Thyroid gland (tissue), 4 donors: ENCODE data around the gene TOP3A. TPM values are rescaled to one million over a fixed set of nuclear protein-coding genes. Genes with fewer than 3 reads are reported as not detected.

ENCODE experiments used
- DNase-seq, 2 donors: peaks; one replicate each; pipeline ENCODE4 v3.0.0-alpha.2; 2019
- H3K27ac ChIP-seq, 3 donors: fragments of 200-600 bp; sonication (generic); 1 replicate in 2 of 3; 2 replicates in 1 of 3; pipeline ENCODE4 v1.5.1; 2016 to 2019; ENCODE audit warnings: mild to moderate bottlenecking in 1 of 3, moderate library complexity in 1 of 3
- H3K27me3 ChIP-seq: fragments of 200-600 bp; sonication (generic); one replicate; pipeline ENCODE4 v1.5.1; 2019
- H3K36me3 ChIP-seq, 2 donors: fragments of 200-600 bp; sonication (generic); one replicate each; pipeline ENCODE4 v1.5.1; 2016 to 2019
- H3K4me1 ChIP-seq, 2 donors: fragments of 200-600 bp; sonication (generic); one replicate each; pipeline ENCODE4 v1.5.1; 2017 to 2019
- H3K4me3 ChIP-seq, 3 donors: fragments of 200-600 bp; sonication (generic); replicated peaks in 1 of 3; 1 replicate in 2 of 3; 2 replicates in 1 of 3; pipeline ENCODE4 v1.5.1; 2016; ENCODE audit warnings: mild to moderate bottlenecking in 1 of 3
- H3K9me3 ChIP-seq: fragments of 200-600 bp; sonication (generic); one replicate; pipeline ENCODE4 v1.5.1; 2017
- CTCF ChIP-seq, 6 experiments: fragments of 200-600 bp in 3 of 6; fragments of 450-650 bp in 3 of 6; sonication (generic) in 3 of 6; IDR thresholded peaks; one replicate each; pipeline ENCODE4 v1.5.1; 2016 to 2019; ENCODE audit warnings: antibody characterized with exemption in 6 of 6, mild to moderate bottlenecking in 2 of 6, inconsistent platforms in 1 of 6, moderate library complexity in 1 of 6
- POLR2A ChIP-seq, 2 donors: fragments of 450-650 bp; IDR thresholded peaks; one replicate each; pipeline ENCODE4 v1.6.1; 2017; ENCODE audit warnings: antibody characterized with exemption in 2 of 2, mild to moderate bottlenecking in 2 of 2, moderate library complexity in 1 of 2
- WGBS, 2 donors: methylation state at CpG; one replicate each; pipeline ENCODE4 v1.1.5; 2017; 5-methylcytosine and 5-hydroxymethylcytosine counted together
- intact Hi-C: fragments of 100-400 bp; cut with DNase I; formaldehyde crosslinking; loops from one replicate; pipeline ENCODE4 v1.15.1; 2023
- total RNA-seq, 4 donors: library from RNA; depleted of rRNA; stranded (reverse); fragments of >200 nt; gene quantifications; one replicate each; pipeline ENCODE4 v1.2.3, GENCODE V29; 2016

TOP3A gene
- total RNA-seq, 4 donors from 2014 or later: 31.3 to 34.5 (median 32.5) TPM

- TF ChIP-seq POLR2A (IDR thresholded peaks at IDR 0.05): no peak
- Histone ChIP-seq H3K27ac (no peak overlapping the region), H3K4me1 (peaks cover 6 to 8% of the 10 kb centered on the region in 2 donors), H3K4me3 (no peak overlapping the region), H3K36me3 (peaks cover 5 to 10% of the 10 kb centered on the region in 2 donors), H3K9me3 (no peaks in the 10 kb centered on the region), H3K27me3 (no peaks in the 10 kb centered on the region)
- DNase-seq: no peak
- 95 to 98% methylated on average over 7 to 8 of the region's 14 CpGs for WGBS, 2 donors
- intact Hi-C loops: no loop called here
These were observed 84.3 kb downstream of the TOP3A start for GRCh38 chr17:18230288-18231141.

GRCh38 chr17:18229771-18230170 is 85.0 kb downstream of the TOP3A start:
- TF ChIP-seq POLR2A (IDR thresholded peaks at IDR 0.05) (no peak), CTCF (IDR thresholded peaks at IDR 0.05) (no peak)
- 83 to 98% methylated on average over 1 to 6 of the region's 7 CpGs for WGBS, 2 donors
- intact Hi-C loops: no loop called here
- DNase-seq: no peak
- Histone ChIP-seq H3K27me3 (no peaks in the 10 kb centered on the region), H3K27ac (no peak overlapping the region), H3K4me1 (peaks cover 8 to 10% of the 10 kb centered on the region in 2 donors), H3K4me3 (no peak overlapping the region), H3K36me3 (peaks cover 5 to 9% of the 10 kb centered on the region in 2 donors), H3K9me3 (no peaks in the 10 kb centered on the region)

GRCh38 chr17:18229254-18229653 is 85.5 kb downstream of the TOP3A start:
- Histone ChIP-seq H3K4me1 (peaks cover 8 to 12% of the 10 kb centered on the region in 2 donors), H3K4me3 (no peak overlapping the region), H3K36me3 (peaks cover 3 to 4% of the 10 kb centered on the region in 2 donors), H3K9me3 (no peaks in the 10 kb centered on the region), H3K27me3 (no peaks in the 10 kb centered on the region), H3K27ac (no peak overlapping the region)
- no peak for DNase-seq
- no peak for TF ChIP-seq CTCF (IDR thresholded peaks at IDR 0.05)
- no peak for TF ChIP-seq POLR2A (IDR thresholded peaks at IDR 0.05)
- intact Hi-C loops: no loop called here
- 72 to 91% methylated on average over 3 to 4 of the region's 4 CpGs for WGBS, 2 donors

GRCh38 chr17:18228176-18228682 is 86.6 kb downstream of the TOP3A start:
- Histone ChIP-seq H3K4me3 (no peak overlapping the region), H3K27ac (no peak overlapping the region), H3K36me3 (no peaks in the 10 kb centered on the region), H3K9me3 (no peaks in the 10 kb centered on the region), H3K4me1 (peaks cover 8 to 12% of the 10 kb centered on the region in 2 donors), H3K27me3 (no peaks in the 10 kb centered on the region)
- intact Hi-C loops: no loop called here
- DNase-seq: no peak
- 93 to 96% methylated on average over 10 of the region's 10 CpGs for WGBS, 2 donors
- TF ChIP-seq POLR2A (IDR thresholded peaks at IDR 0.05) (no peak), CTCF (IDR thresholded peaks at IDR 0.05) (no peak)

GRCh38 chr17:18227635-18228034 is 87.2 kb downstream of the TOP3A start:
- no peaks in the 10 kb centered on the region for H3K9me3 ChIP-seq
- no peak overlapping the region for H3K27ac ChIP-seq
- peaks cover 8 to 12% of the 10 kb centered on the region in 2 donors for H3K4me1 ChIP-seq
- H3K4me3 ChIP-seq: no peak overlapping the region
- DNase-seq: no peak
- H3K36me3 ChIP-seq: no peaks in the 10 kb centered on the region
- WGBS, 2 donors: 96% methylated on average over 5 of the region's 5 CpGs
- intact Hi-C loops: no loop called here
- TF ChIP-seq POLR2A (IDR thresholded peaks at IDR 0.05) (no peak), CTCF (IDR thresholded peaks at IDR 0.05) (no peak)
- no peaks in the 10 kb centered on the region for H3K27me3 ChIP-seq
